HL-60 (cell line): ENCODE data around the gene SNF8.

Experiments used
- DNase-seq, 2 experiments: peaks; one replicate each; pipeline ENCODE4 v3.0.0-alpha.2; 2010 to 2020; ENCODE audit warnings: low read depth in 1 of 2, low spot score in 1 of 2
- H3K27ac ChIP-seq: fragments of 250-450 bp; sonication (Bioruptor Pico); replicated peaks from 2 replicates; pipeline ENCODE4 v1.5.1; 2020; ENCODE audit warnings: mild to moderate bottlenecking, moderate library complexity
- H3K27me3 ChIP-seq: fragments of 250-450 bp; sonication (Bioruptor Pico); 2 replicates; pipeline ENCODE4 v1.5.1; 2021; ENCODE audit warnings: mild to moderate bottlenecking, moderate library complexity; ENCODE audit not compliant: insufficient read depth, poor library complexity, severe bottlenecking
- H3K4me3 ChIP-seq: replicated peaks from 2 replicates; pipeline ENCODE4 v1.5.1; 2011; ENCODE audit warnings: mild to moderate bottlenecking, control low read depth, low read length; ENCODE audit not compliant: insufficient read depth
- GABPA ChIP-seq: IDR thresholded peaks from 2 replicates; pipeline ENCODE4 v1.6.1; 2012; ENCODE audit warnings: low read depth
- POLR2AphosphoS5 ChIP-seq: IDR thresholded peaks from 2 replicates; pipeline ENCODE4 v1.6.1; 2012; ENCODE audit warnings: low read depth
- SPI1 ChIP-seq: IDR thresholded peaks from 2 replicates; pipeline ENCODE4 v1.6.1; 2012; ENCODE audit warnings: low read depth, mild to moderate bottlenecking, borderline replicate concordance
- TF ChIP-seq, protein P1 (sequence below): IDR thresholded peaks from 2 replicates; pipeline ENCODE4 v1.6.1; 2012; ENCODE audit warnings: low read depth; ENCODE audit not compliant: insufficient replicate concordance
- TF ChIP-seq, protein P2 (sequence below): IDR thresholded peaks from one replicate; pipeline ENCODE4 v1.5.1; 2011; ENCODE audit warnings: low read length, control low read depth, inconsistent platforms; ENCODE audit not compliant: insufficient read depth

Gene SNF8

DNA sequence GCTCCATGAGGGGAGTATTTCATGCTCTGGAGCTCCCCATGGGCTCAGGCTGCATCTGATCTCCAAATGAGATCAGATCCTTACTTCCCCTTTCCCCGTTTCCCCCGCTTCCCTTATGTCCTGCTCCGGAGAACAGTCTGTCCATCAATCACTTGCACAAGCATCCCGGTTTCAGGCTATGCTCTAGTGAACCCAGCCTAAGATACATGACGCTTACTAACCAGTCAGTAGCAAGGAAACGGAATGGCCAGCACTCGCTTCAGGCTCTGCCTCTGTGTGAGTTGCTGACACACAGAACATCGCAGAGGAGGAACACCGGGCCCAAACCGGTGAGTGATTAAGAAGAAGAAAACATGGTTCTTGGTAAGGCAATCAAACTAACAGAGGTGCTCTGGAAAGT is 61.5 kb downstream of the SNF8 start:
- DNase-seq, result no peak
- no peaks in the 10 kb centered on the region for H3K27me3 ChIP-seq
- TF ChIP-seq SPI1 (no peak), POLR2AphosphoS5 (no peak), GABPA (no peak)
- TF ChIP-seq, protein P1, sequence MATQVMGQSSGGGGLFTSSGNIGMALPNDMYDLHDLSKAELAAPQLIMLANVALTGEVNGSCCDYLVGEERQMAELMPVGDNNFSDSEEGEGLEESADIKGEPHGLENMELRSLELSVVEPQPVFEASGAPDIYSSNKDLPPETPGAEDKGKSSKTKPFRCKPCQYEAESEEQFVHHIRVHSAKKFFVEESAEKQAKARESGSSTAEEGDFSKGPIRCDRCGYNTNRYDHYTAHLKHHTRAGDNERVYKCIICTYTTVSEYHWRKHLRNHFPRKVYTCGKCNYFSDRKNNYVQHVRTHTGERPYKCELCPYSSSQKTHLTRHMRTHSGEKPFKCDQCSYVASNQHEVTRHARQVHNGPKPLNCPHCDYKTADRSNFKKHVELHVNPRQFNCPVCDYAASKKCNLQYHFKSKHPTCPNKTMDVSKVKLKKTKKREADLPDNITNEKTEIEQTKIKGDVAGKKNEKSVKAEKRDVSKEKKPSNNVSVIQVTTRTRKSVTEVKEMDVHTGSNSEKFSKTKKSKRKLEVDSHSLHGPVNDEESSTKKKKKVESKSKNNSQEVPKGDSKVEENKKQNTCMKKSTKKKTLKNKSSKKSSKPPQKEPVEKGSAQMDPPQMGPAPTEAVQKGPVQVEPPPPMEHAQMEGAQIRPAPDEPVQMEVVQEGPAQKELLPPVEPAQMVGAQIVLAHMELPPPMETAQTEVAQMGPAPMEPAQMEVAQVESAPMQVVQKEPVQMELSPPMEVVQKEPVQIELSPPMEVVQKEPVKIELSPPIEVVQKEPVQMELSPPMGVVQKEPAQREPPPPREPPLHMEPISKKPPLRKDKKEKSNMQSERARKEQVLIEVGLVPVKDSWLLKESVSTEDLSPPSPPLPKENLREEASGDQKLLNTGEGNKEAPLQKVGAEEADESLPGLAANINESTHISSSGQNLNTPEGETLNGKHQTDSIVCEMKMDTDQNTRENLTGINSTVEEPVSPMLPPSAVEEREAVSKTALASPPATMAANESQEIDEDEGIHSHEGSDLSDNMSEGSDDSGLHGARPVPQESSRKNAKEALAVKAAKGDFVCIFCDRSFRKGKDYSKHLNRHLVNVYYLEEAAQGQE, result no peak
- TF ChIP-seq, protein P2, sequence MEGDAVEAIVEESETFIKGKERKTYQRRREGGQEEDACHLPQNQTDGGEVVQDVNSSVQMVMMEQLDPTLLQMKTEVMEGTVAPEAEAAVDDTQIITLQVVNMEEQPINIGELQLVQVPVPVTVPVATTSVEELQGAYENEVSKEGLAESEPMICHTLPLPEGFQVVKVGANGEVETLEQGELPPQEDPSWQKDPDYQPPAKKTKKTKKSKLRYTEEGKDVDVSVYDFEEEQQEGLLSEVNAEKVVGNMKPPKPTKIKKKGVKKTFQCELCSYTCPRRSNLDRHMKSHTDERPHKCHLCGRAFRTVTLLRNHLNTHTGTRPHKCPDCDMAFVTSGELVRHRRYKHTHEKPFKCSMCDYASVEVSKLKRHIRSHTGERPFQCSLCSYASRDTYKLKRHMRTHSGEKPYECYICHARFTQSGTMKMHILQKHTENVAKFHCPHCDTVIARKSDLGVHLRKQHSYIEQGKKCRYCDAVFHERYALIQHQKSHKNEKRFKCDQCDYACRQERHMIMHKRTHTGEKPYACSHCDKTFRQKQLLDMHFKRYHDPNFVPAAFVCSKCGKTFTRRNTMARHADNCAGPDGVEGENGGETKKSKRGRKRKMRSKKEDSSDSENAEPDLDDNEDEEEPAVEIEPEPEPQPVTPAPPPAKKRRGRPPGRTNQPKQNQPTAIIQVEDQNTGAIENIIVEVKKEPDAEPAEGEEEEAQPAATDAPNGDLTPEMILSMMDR, result no peak

DNA sequence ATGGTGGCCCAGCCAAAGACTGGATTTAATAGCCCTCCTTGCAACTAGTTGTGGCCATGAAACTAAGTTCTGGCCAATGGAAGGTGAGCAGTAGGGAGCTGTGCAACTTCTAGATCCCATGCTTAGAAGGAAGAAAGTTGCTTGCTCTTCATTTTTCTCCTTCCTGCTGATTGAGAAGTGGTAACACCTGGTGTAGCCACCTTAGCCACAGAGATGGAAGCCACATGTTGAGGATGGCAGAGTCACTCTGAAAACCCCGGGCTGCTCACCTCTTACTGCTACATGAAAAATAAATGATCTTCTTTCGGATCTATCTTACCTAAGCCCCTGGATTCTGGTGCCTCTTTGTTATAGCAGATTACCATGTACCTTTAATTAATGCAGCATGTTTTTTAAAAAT is 62.4 kb downstream of the SNF8 start:
- no peak for DNase-seq
- no peaks in the 10 kb centered on the region for H3K27me3 ChIP-seq
- TF ChIP-seq, protein P2, result no peak
- TF ChIP-seq GABPA (no peak), SPI1 (no peak), POLR2AphosphoS5 (no peak)
- TF ChIP-seq, protein P1, result no peak
- no peak overlapping the region for H3K27ac ChIP-seq
- H3K4me3 ChIP-seq, result no peak overlapping the region

More for the DNA sequence above, 61.5 kb downstream of the SNF8 start:
- no peak overlapping the region for H3K27ac ChIP-seq
- no peak overlapping the region for H3K4me3 ChIP-seq
